A204.1 (cell line): ENCODE results near the gene DENND6A.
A peak's percentile ranks its signal among the peaks of the same experiment; 100 is the strongest.
"Not testable (repeated sequence)": the region's sequence is repeated elsewhere in the genome, so short reads cannot be mapped to it uniquely, and the experiment has no call there.

ENCODE experiments used
- FAIRE-seq: peaks from 2 replicates; lab custom pipeline; 2012; peaks lifted over from hg19 to GRCh38; lab: Jason Lieb, UNC

The DENND6A gene

DNA sequence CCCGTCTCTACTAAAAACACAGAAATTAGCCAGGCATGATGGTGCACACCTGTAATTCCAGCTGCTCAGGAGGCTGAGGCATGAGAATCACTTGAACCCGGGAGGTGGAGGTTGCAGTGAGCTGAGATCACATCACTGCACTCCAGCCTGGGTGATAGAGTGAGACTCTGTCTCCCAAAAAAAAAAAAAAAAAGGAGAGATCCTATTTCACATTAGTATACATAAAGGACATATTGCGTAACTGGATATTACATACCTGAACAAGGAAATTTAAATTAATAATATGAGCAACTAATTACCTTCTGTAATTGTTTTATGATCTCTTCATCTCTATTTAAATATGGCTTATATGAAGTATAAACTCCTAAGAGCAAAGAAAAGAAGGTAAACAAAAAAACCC, 58.6 kb downstream of the DENND6A start:
- not testable (repeated sequence) for FAIRE-seq

DNA sequence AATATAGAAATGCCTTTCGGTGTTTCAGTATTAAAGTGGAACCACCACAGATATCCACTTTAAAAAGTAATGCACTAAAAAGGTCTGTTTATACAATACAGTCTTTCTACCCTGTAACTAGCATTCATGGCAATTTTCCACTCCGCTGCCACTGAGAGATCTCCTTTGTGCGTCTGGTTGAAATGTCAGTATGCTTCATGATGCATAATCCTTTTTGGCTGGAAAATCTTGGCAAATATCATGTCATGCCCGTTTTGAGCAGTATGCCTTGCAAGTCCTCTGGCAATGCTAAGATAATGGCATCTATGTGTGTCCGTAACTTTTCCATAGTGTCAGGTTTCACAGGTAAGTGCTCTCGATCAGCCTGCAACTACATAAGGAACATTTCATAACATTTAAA, 64.9 kb downstream of the DENND6A start:
- FAIRE-seq, result no peak

DNA sequence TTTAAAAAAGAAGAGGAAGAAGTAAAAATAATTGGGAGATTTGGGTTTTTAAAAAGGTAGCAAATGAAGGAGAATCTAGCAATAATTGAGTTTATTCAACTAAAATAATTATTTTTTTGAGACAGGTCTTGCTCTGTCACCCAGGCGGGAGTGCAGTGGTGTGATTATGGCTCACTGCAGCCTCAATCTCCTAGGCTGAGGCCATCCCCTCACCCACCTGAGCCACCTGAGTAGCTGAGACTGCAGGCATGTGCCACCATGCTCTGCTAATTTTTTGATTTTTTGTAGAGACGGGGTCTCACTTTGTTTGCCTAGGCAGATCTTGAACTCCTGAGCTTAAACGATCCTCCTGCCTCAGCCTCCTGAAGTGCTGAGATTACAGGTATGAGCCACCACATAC, 68.1 kb downstream of the DENND6A start:
- FAIRE-seq, result no peak

- no peak for FAIRE-seq
Measured at GRCh38 chr3:57622362-57622761, 70.5 kb downstream of the DENND6A start.

GRCh38 chr3:57617739-57618138, 75.1 kb downstream of the DENND6A start:
- no peak for FAIRE-seq

DNA sequence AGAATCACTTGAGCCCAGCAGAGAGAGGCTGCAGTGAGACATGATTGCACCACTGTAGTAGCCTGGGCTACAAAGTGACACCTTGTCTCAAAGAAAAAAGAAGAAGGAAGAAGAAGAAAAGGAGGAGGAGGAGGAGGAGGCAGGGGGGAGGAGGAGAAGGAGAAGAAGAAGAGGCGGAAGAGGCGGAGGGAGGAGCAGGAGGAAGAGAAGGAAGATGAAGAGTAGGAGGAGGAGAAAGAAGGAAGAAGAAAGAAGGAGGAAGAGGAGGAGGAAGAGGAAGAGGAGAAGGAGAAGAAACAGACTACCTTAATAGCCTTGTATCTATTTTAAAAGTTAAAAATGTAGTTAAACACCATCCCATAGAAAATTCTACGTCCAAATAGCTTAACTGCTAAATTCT, 76.6 kb downstream of the DENND6A start:
- FAIRE-seq, result no peak

GRCh38 chr3:57611870-57612269, 81.0 kb downstream of the DENND6A start:
- FAIRE-seq, result not testable (repeated sequence)

DNA sequence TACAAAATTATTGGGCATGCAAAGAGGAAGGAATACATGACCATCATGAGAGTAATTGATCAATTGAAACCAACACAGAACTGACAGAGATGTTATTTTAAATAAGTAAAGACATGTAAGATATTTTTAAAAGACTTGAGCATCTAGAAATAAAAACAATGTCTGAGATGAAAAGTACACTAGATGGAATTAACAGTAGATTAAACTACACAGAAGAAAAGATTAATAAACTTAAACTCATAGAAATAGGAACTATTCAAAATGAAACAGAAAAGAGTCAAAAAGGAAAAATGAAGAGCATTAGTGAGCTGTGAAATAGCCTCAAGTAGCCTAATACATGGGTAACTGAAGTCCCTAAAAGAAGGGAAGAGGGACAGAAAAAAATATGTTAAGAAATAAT, 87.2 kb downstream of the DENND6A start:
- FAIRE-seq, result no peak

DNA sequence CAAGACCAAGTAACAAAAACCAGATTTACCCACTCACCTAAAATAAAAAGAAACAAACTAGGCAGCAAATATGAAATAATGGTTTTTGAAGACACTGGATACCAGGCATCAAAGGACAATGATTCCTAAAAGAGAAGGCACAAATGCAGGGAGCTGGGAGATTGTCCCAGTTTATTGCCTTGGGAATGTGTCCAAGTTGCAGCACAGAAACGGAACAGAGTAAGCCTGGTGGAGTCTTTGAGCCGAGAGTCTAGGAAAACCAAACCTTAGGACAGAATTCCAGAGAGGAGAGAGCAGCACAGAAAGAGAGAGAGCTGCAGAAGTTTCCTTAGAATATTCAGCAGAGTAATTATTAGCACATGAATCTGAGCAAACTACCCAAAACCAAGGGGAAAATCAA, 87.9 kb downstream of the DENND6A start:
- FAIRE-seq, result no peak

- no peak for FAIRE-seq
Measured at GRCh38 chr3:57600195-57600594, 92.7 kb downstream of the DENND6A start.

DNA sequence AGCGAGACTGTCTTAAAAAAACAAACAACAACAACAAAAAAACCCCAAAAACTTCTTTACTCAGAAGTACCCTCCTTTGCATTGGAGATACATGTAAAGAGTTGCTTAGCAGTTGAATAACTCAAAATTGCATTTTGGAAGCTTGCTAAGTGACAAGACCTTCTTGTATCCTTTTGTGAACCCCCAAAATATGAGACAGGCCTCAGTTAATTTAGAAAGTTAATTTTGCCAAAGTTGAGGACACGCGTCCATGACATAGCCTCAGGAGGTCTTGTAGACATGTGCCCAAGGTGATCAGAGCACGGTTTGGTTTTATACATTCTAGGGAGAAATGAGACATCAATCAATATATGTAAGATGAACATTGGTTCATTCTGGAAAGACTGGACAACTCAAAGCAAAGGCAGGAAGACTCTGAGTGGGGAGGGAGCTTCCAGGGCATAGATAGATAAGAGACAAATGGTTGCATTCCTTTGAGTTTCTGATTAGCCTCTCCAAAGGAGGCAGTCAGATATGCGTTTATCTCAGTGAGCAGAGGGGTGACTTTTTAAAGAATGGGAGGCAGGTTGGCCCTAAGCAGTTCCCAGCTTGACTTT, 94.0 kb downstream of the DENND6A start:
- FAIRE-seq, result no peak

DNA sequence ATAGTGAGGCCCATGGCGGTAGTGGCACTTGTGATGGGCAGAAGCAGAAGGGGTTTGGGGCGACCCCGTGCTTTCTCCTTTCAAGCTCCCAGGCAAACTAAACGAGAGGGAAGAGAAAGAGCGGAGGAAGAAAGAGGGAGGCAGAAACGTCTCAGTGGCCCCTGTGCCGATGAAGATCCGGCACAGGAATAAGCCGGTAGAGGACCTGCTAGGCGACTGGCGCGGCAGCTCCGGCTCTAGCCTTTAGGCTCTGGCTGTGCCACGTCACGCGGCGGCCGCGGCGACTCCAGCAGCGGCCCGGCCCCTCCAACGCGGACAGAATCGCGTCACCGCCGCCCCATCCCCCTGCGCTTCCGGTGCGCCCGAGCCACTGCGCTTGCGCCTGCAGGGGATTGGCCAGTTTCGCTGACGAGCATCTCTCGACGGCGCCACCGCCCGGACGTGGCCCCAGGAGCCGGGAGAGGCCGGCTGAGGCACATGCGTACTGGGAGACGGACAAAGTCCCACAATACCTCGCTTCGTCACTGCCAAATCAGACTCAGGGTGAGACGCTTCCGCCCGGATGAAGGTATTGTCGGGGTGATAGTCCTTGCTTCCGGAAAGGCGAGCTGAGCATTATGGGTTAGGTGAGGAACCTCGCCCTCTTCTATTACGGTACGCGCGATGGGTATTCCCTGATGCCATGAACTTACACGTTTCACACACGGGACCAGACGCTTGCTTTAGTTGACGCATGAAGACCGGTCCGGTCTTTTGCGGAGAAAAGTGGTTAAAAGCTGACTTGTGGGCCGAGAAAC, 95.6 kb downstream of the DENND6A start, which contains the start of gene ARF4:
TSS of gene ARF4 (minus strand) at position 218 of the 797 bp plus-strand sequence. CDS start at position 14, 204 bp downstream.
- peak; percentile 98 for FAIRE-seq

DNA sequence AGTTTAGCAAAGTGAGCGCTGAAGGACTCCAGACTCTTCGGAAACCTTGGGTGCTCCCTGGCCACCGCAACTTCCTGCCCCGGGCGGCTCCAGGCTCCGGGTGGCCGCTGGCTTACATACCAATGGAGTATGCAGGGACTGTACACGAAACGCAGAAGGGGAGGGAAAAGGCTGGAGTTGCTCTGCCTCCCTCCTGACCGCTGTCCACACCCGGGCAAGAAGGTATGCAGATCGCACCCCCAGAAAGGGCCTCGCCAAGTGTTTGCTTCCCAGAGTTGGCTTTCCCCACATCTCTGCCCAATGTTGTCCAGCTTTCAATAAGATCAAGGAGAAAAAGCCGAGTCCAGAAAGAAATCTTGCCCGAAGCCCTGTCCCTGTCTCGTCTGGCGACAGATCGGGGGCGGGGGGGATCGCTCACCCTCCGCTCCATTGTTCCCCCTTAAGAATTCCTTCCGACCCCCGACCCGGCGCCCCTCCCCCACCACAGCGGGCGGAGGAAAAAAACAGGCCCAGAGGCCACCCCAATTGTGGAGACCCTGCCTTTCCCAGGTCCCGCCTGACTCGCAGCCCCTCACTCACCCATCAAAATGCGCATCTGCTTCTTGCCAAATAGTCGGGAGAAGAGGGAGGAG, 96.3 kb downstream of the DENND6A start:
- FAIRE-seq, result no peak

DNA sequence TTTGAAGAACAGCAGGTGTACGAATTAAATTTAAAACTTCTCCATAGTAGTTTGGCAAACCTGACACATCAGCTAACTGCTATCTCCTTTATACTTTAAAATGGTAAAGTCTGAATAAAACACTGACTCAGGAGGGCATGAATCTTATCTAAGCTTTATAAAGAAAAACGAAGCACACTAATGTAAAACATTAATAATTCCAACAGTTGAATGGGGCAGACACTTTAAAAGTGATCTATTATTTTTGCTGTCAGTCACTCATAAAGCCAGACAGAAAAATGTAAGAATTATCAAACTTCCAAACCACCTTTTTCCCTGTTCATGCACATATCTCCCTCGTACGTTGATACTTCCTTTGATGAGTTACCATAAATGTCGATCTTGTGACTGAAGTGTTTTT, 98.3 kb downstream of the DENND6A start:
- no peak for FAIRE-seq

- FAIRE-seq, result no peak
Measured at GRCh38 chr3:57594144-57594543, 98.7 kb downstream of the DENND6A start.

DNA sequence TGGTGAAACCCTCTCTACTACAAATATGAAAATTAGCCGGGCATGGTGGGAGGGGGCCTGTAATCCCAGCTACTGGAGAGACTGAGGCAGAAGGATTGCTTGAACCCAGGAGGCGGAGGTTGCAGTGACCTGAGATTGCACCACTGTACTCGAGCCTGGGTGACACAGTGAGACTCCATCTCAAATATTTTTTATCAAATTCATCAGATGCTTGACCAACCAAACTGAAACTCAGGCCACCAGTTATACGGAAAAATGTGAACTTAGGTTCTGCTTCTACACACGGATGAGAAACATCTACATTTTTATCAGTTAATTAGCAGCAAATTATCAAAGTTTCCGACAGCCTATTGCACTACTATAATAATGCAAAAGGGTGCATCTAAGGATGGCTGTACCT, 100.6 kb downstream of the DENND6A start:
- FAIRE-seq, result no peak

DNA sequence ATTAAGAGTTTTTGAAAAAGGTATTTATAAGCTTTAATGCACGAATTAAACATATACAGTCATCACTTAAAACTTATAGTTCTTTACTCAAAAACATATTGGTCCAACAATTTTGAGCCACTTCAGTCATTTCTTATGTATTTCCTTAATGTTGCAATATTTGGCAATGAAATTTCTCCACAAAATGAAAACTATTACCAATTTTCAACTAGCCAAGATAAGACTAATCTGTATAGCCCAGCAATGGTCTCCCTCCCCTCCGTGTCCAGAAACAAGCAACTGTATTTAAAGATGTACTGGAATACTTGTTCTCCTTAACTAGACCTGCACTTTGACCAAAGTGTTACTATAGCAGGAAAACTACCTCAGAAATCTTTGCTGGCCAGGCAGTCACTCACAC, 105.0 kb downstream of the DENND6A start:
- FAIRE-seq, result no peak

GRCh38 chr3:57586778-57587177, 106.1 kb downstream of the DENND6A start:
- no peak for FAIRE-seq

GRCh38 chr3:57583544-57583943, 109.3 kb downstream of the DENND6A start:
- no peak for FAIRE-seq

DNA sequence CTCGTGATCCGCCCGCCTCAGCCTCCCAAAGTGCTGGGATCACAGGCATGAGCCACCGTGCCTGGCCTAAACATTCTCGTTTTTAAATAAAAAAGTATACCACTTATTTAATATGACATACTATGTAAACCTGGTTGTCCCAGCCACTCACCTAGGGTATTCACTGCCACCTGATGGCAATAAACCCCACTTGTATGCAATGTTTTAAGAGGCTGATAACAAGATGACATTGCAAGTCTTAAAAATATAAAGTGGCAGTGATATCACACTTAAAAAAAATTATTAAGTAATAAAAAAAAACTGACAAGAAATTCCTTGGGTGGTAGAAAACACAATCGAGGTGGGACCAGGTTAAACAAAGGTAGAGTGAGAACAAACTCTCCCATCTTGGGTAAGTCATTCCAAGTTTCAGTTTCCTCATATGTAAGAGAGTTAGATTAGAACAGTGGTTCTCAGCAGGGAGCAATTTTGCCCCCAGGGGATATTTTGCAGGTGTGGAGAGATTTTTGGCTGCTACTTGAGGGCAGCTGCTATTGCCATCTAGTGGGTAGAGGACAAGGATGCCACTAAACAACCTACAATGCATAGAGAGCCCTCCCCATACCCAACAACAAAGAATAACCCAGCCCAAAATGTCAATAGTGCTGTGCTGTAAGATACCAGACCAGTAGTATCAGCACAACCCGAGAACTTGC, 110.3 kb downstream of the DENND6A start:
- no peak for FAIRE-seq

DNA sequence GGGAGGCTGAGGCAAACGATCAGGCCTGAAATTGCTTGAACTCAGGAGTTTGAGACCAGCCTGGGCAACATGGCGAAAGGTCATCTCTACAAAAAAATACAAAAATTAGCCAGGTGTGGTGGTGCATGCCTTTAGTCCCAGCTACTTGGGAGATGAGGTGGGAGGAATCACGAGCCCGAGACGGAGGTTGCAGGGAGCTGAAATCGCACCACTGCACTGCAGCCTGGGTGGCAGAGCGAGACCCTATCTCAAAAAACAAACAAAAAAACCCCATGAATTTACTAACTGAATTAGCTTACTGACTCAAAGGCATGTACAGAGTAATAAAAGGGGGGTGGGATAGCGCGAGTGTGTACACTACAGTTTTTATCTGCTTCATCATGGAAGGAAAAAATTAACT, 115.1 kb downstream of the DENND6A start:
- FAIRE-seq, result no peak

DNA sequence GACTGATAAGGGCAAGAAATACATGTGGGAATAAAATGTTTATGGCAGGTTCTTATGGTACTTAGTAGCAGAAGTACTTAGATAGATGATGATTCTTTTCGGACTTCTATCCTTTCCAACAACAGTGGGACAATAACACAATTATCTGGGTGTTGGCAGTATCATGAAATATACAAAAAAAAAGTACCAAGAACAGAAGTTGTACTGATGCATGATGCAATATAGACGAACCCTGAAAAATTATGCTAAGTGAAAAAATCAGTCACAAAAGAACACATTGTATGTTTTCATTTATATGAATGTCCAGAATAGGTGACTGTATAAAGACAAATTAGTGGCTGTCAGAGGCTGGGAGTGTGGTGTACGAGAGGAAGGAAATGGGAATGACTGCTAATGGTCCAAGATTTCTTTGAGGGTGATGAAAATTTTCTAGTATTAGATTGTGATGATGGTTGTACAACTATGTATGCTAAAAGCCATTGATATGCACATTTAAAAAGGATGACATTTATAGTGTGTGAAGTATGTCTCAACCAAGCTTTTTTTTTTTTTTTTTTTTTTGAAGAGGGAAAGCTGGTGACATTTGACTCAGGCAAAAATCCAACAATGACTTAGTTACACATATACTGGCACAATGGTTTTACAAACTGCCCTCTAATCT, 116.8 kb downstream of the DENND6A start:
- no peak for FAIRE-seq
